ENCODE data around the gene LMLN. TPM values are rescaled to one million over a fixed set of nuclear protein-coding genes. Genes with fewer than 3 reads are reported as not detected.
"Not testable (repeated sequence)": the region's sequence is repeated elsewhere in the genome, so short reads cannot be mapped to it uniquely, and the experiment has no call there.

LMLN gene
- total RNA-seq, 1 experiment from 2014 or later = 2.1 TPM

- not testable (repeated sequence) for H3K4me3 ChIP-seq (ENCODE audit: insufficient read depth, low read depth, low read length); DNase-seq; H3K27me3 ChIP-seq (ENCODE audit: control insufficient read depth, insufficient read depth, low read length); H3K36me3 ChIP-seq (replicated peaks; ENCODE audit: control insufficient read depth, insufficient read depth, low read length)
These were observed 7.4 kb downstream of the LMLN start for GRCh38 chr3:197967337-197967989.

DNA sequence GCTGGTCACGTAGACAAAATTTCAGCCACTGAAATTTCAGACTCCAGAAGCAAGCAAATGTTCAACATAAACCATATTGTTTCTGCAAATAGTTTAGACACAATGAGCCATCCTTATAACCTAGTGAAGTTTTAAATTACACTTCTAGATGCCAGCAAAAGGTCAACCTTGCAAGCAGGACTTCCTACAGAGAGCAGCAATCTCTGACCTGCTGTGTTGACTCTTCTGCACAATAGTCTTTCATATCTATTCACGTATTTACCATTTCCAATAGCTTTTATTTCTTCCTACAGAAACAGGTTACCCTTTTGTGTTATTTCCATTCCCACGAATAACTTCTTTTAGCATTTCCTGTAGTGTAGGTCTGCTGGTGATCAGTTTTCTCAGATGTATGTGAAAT, 10.6 kb downstream of the LMLN start:
- no peaks in the 10 kb centered on the region for H3K27me3 ChIP-seq (ENCODE audit: control insufficient read depth, insufficient read depth, low read length)
- no peaks in the 10 kb centered on the region for H3K36me3 ChIP-seq (replicated peaks; ENCODE audit: control insufficient read depth, insufficient read depth, low read length)
- no peak for DNase-seq

DNA sequence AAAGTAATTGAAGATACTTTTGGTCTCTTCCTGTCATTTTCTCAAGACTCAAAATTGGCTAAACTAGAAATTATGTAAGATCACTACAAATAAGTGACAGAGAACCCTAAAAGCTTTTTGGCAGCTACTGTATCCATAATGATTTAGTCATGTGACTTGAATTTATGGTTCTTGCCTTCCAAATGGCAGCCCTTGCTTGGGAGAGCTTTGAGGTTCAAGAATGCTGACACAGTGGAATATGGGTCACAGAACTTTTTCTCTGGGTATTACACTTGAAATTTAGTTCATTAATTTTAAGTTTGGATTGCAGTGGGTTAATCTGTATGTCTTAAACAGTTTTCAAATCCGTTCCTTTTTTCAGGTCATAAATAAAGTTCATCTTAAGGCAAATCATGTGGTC, 14.0 kb downstream of the LMLN start:
- Histone ChIP-seq H3K4me3 (ENCODE audit: insufficient read depth, low read depth, low read length) (no peak overlapping the region), H3K36me3 (replicated peaks; ENCODE audit: control insufficient read depth, insufficient read depth, low read length) (no peaks in the 10 kb centered on the region), H3K27me3 (ENCODE audit: control insufficient read depth, insufficient read depth, low read length) (no peaks in the 10 kb centered on the region)
- no peak for DNase-seq

More for the DNA sequence above, 10.6 kb downstream of the LMLN start:
- no peak overlapping the region for H3K4me3 ChIP-seq (ENCODE audit: insufficient read depth, low read depth, low read length)

GRCh38 chr3:197975311-197975710, 15.3 kb downstream of the LMLN start:
- Histone ChIP-seq H3K4me3 (ENCODE audit: insufficient read depth, low read depth, low read length) (no peak overlapping the region), H3K27me3 (ENCODE audit: control insufficient read depth, insufficient read depth, low read length) (no peaks in the 10 kb centered on the region), H3K36me3 (replicated peaks; ENCODE audit: control insufficient read depth, insufficient read depth, low read length) (no peaks in the 10 kb centered on the region)
- no peak for DNase-seq

- Histone ChIP-seq H3K36me3 (replicated peaks; ENCODE audit: control insufficient read depth, insufficient read depth, low read length) (no peaks in the 10 kb centered on the region), H3K27me3 (ENCODE audit: control insufficient read depth, insufficient read depth, low read length) (no peaks in the 10 kb centered on the region), H3K4me3 (ENCODE audit: insufficient read depth, low read depth, low read length) (no peak overlapping the region)
- DNase-seq = no peak
These were observed 23.1 kb downstream of the LMLN start for GRCh38 chr3:197983076-197983475.

DNA sequence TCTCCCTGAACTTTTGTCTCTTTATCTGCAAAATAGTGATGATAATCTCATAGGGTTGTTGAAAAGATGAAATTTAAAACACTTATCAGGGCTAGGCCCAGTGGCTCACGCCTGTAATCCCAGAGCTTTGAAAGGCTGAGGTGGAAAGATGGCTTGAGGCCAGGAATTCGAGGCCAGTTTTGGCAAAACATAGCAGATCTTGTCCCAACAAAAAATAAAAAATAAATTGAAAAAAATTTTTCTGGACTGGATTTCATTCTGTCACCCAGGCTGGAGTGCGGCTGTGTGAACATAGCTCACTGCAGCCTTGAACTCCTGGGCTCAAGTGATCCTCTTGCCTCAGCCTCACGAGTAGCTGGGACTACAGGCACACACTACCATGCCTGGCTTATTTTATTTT, 29.6 kb downstream of the LMLN start:
- Histone ChIP-seq H3K4me3 (ENCODE audit: insufficient read depth, low read depth, low read length) (no peak overlapping the region), H3K27me3 (ENCODE audit: control insufficient read depth, insufficient read depth, low read length) (no peaks in the 10 kb centered on the region), H3K36me3 (replicated peaks; ENCODE audit: control insufficient read depth, insufficient read depth, low read length) (no peaks in the 10 kb centered on the region)
- DNase-seq = no peak

DNA sequence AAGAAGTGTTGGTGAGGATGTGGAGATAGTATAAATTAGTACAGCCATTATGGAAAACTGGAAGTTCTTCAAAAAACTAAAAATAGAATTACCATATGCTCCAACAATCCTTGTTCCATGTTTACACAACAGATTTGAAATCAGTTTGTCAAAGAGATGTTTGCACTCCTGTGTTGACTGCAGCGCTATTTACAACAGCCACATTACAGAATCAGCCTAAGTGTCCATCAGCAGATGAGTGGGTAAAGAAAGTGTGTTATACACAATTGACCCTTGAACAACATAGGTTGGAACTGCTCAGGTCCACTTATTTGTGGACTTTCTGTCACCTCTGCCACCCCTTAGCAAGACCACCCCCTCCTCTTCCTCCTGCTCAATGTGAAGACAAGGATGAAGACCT, 34.7 kb downstream of the LMLN start:
- no peaks in the 10 kb centered on the region for H3K27me3 ChIP-seq (ENCODE audit: control insufficient read depth, insufficient read depth, low read length)
- no peak overlapping the region for H3K4me3 ChIP-seq (ENCODE audit: insufficient read depth, low read depth, low read length)
- no peak for DNase-seq
- H3K36me3 ChIP-seq (replicated peaks; ENCODE audit: control insufficient read depth, insufficient read depth, low read length) = no peaks in the 10 kb centered on the region

- no peak for DNase-seq
These were observed 36.8 kb downstream of the LMLN start for GRCh38 chr3:197996855-197997254.

GRCh38 chr3:197997936-197998335, 37.9 kb downstream of the LMLN start:
- Histone ChIP-seq H3K4me3 (ENCODE audit: insufficient read depth, low read depth, low read length) (no peak overlapping the region), H3K27me3 (ENCODE audit: control insufficient read depth, insufficient read depth, low read length) (no peaks in the 10 kb centered on the region), H3K36me3 (replicated peaks; ENCODE audit: control insufficient read depth, insufficient read depth, low read length) (no peaks in the 10 kb centered on the region)
- DNase-seq = no peak

More at GRCh38 chr3:197996855-197997254, 36.8 kb downstream of the LMLN start:
- Histone ChIP-seq H3K4me3 (ENCODE audit: insufficient read depth, low read depth, low read length) (no peak overlapping the region), H3K27me3 (ENCODE audit: control insufficient read depth, insufficient read depth, low read length) (no peaks in the 10 kb centered on the region), H3K36me3 (replicated peaks; ENCODE audit: control insufficient read depth, insufficient read depth, low read length) (no peaks in the 10 kb centered on the region)

DNA sequence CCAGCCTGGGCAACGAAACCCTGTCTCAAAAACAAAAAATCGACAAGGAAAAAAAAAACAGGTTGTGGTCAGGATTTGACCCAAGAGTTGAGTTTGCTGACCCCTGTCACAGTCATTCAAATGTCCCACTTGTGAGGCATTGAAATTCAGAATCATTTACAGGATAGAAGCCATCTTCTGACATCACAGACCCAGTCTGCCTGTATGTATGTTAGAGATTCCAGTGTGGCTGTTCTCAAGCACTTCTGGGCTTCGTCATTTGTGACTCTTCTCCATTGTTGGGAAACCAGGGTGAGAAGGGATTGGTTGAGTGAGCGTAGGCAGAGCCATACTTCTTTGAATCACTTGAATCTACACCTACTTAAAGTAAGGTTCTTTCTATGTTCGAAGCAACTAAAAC, 57.1 kb downstream of the LMLN start:
- Histone ChIP-seq H3K27me3 (ENCODE audit: control insufficient read depth, insufficient read depth, low read length) (no peaks in the 10 kb centered on the region), H3K4me3 (ENCODE audit: insufficient read depth, low read depth, low read length) (no peak overlapping the region), H3K36me3 (replicated peaks; ENCODE audit: control insufficient read depth, insufficient read depth, low read length) (no peaks in the 10 kb centered on the region)
- no peak for DNase-seq

- Histone ChIP-seq H3K27me3 (ENCODE audit: control insufficient read depth, insufficient read depth, low read length) (no peaks in the 10 kb centered on the region), H3K36me3 (replicated peaks; ENCODE audit: control insufficient read depth, insufficient read depth, low read length) (no peaks in the 10 kb centered on the region), H3K4me3 (ENCODE audit: insufficient read depth, low read depth, low read length) (no peak overlapping the region)
- no peak for DNase-seq
These were observed 58.4 kb downstream of the LMLN start for GRCh38 chr3:198018416-198018815.

GRCh38 chr3:198019115-198019514, 59.1 kb downstream of the LMLN start:
- Histone ChIP-seq H3K36me3 (replicated peaks; ENCODE audit: control insufficient read depth, insufficient read depth, low read length) (no peaks in the 10 kb centered on the region), H3K27me3 (ENCODE audit: control insufficient read depth, insufficient read depth, low read length) (no peaks in the 10 kb centered on the region), H3K4me3 (ENCODE audit: insufficient read depth, low read depth, low read length) (no peak overlapping the region)
- no peak for DNase-seq

DNA sequence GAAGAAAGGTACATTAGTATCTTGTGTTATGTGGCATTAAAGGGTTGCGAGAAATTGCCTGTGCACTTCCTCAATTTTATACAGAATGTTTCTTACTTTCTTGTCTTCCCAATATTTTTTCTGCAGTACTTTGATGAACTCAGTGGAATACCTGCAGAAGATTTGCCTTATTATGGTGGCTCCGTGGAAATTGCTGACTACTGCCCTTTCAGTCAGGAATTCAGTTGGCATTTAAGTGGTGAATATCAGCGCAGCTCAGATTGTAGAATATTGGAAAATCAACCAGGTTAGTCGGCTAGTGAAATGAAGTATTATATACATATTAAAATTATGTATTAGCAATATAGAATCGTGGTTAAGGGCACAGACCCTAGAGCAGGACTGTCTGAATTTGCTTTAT, 61.3 kb downstream of the LMLN start:
- no peaks in the 10 kb centered on the region for H3K27me3 ChIP-seq (ENCODE audit: control insufficient read depth, insufficient read depth, low read length)
- H3K4me3 ChIP-seq (ENCODE audit: insufficient read depth, low read depth, low read length) = no peak overlapping the region
- no peak for DNase-seq
- no peaks in the 10 kb centered on the region for H3K36me3 ChIP-seq (replicated peaks; ENCODE audit: control insufficient read depth, insufficient read depth, low read length)

- H3K36me3 ChIP-seq (replicated peaks; ENCODE audit: control insufficient read depth, insufficient read depth, low read length) = no peaks in the 10 kb centered on the region
- no peak overlapping the region for H3K4me3 ChIP-seq (ENCODE audit: insufficient read depth, low read depth, low read length)
- no peak for DNase-seq
- H3K27me3 ChIP-seq (ENCODE audit: control insufficient read depth, insufficient read depth, low read length) = no peaks in the 10 kb centered on the region
These were observed 62.6 kb downstream of the LMLN start for GRCh38 chr3:198022604-198023003.

DNA sequence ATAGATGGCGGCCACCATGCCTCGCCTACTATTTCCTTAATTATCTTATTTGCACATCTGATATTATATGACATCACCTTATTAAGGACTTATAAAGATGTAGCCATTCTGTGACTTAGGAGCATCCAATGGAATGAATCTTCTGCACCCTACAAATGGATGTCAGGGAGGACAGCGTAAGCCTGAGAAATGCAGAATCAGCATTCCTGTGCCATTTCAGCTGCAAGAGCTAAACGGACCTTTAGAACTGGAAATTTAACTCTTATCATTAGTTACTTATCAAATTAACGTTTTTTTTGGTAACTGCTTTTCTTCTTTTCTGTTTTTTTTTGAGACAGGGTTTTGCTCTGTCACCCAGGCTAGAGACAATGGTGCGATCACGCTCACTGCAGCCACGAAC, 65.6 kb downstream of the LMLN start:
- Histone ChIP-seq H3K27me3 (ENCODE audit: control insufficient read depth, insufficient read depth, low read length) (no peaks in the 10 kb centered on the region), H3K36me3 (replicated peaks; ENCODE audit: control insufficient read depth, insufficient read depth, low read length) (no peaks in the 10 kb centered on the region), H3K4me3 (ENCODE audit: insufficient read depth, low read depth, low read length) (no peak overlapping the region)
- DNase-seq = no peak

DNA sequence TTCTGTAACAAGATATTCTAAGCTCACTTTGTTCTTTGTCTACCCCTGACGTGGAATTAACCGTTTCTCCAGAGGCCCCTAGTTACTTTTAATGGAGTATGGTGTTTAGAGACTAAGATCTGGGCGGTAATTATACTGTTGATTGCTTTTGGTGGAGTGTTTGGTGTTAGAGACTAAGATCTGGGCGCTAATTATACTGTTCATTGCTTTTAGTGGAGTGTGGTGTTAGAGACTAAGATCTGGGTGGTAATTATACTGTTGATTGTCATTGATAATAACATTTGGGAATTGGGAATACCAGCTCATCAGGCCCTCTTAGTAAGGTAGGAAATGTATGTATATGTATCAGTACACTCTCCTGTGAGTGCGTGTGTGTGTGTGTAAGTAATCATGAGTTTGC, 66.6 kb downstream of the LMLN start:
- no peaks in the 10 kb centered on the region for H3K36me3 ChIP-seq (replicated peaks; ENCODE audit: control insufficient read depth, insufficient read depth, low read length)
- no peak overlapping the region for H3K4me3 ChIP-seq (ENCODE audit: insufficient read depth, low read depth, low read length)
- H3K27me3 ChIP-seq (ENCODE audit: control insufficient read depth, insufficient read depth, low read length) = no peaks in the 10 kb centered on the region
- DNase-seq = no peak
